GM18873 (cell line): ENCODE data around the gene ICAM1.

ENCODE experiments used
- ATAC-seq: cut with Tn5 transposase; IDR thresholded peaks from one replicate; pipeline ENCODE4 v1.9.1; 2021; ENCODE audit warnings: mild to moderate bottlenecking, moderate library complexity, moderate number of reproducible peaks; ENCODE audit not compliant: unreplicated experiment, low FRiP score

The ICAM1 gene

GRCh38 chr19:10318807-10319682 lies 48.1 kb downstream of the ICAM1 start:
- no peak for ATAC-seq

- no peak for ATAC-seq
Measured at GRCh38 chr19:10320602-10321416, 49.9 kb downstream of the ICAM1 start.

GRCh38 chr19:10321417-10321797 lies 50.5 kb downstream of the ICAM1 start:
- no peak for ATAC-seq

GRCh38 chr19:10321874-10322835 lies 51.2 kb downstream of the ICAM1 start:
- ATAC-seq, result no peak

- no peak for ATAC-seq
Measured at GRCh38 chr19:10325732-10326131, 54.8 kb downstream of the ICAM1 start.

GRCh38 chr19:10327793-10328192 lies 56.9 kb downstream of the ICAM1 start:
- ATAC-seq, result no peak

- no peak for ATAC-seq
Measured at GRCh38 chr19:10328558-10329429, 57.9 kb downstream of the ICAM1 start.

GRCh38 chr19:10329555-10329954 lies 58.6 kb downstream of the ICAM1 start:
- no peak for ATAC-seq

- no peak for ATAC-seq
Measured at GRCh38 chr19:10332158-10332964, 61.4 kb downstream of the ICAM1 start.

GRCh38 chr19:10332965-10333757 lies 62.2 kb downstream of the ICAM1 start, which contains the start of gene RAVER1:
Gene RAVER1, minus strand, starts transcription at chr19:10333529. Its CDS starts 22 bp downstream, at chr19:10333507.
- ATAC-seq, result peak; percentile 71

GRCh38 chr19:10333758-10334587 lies 63.1 kb downstream of the ICAM1 start:
- no peak for ATAC-seq

GRCh38 chr19:10334588-10335351 lies 63.9 kb downstream of the ICAM1 start:
- ATAC-seq, result no peak

- ATAC-seq, result no peak
Measured at GRCh38 chr19:10335352-10335985, 64.5 kb downstream of the ICAM1 start.
